GM19324 (cell line): Measurements from ENCODE around the gene AKT2.
"Not testable (repeated sequence)": the region's sequence is repeated elsewhere in the genome, so short reads cannot be mapped to it uniquely, and the experiment has no call there.

ENCODE experiments used
- ATAC-seq: cut with Tn5 transposase; IDR thresholded peaks from one replicate; pipeline ENCODE4 v1.9.1; 2021; ENCODE audit warnings: mild to moderate bottlenecking, moderate library complexity; ENCODE audit not compliant: unreplicated experiment, low FRiP score

AKT2 gene

GRCh38 chr19:40284501-40285352 is at the start of gene AKT2:
AKT2 (minus strand) TSS chr19:40285345; CDS start chr19:40265267, 20,078 bp downstream.
- peak; percentile 41 for ATAC-seq

- not testable (repeated sequence) for ATAC-seq
These were observed 47.9 kb upstream of the AKT2 start for GRCh38 chr19:40333083-40333482.

- ATAC-seq, result no peak
These were observed 47.5 kb upstream of the AKT2 start for GRCh38 chr19:40332669-40333068.

GRCh38 chr19:40331052-40331451 is 45.9 kb upstream of the AKT2 start:
- ATAC-seq, result no peak

- no peak for ATAC-seq
These were observed 41.1 kb upstream of the AKT2 start for GRCh38 chr19:40326201-40326600.

- ATAC-seq, result no peak
These were observed 38.6 kb upstream of the AKT2 start for GRCh38 chr19:40323705-40324104.

GRCh38 chr19:40322951-40323615 is 37.9 kb upstream of the AKT2 start:
- ATAC-seq, result no peak

- no peak for ATAC-seq
These were observed 37.1 kb upstream of the AKT2 start for GRCh38 chr19:40322271-40322610.

GRCh38 chr19:40321566-40322270 is 36.6 kb upstream of the AKT2 start:
- ATAC-seq, result no peak

GRCh38 chr19:40321076-40321475 is 35.9 kb upstream of the AKT2 start:
- no peak for ATAC-seq

GRCh38 chr19:40320558-40320935 is 35.4 kb upstream of the AKT2 start:
- ATAC-seq, result no peak

GRCh38 chr19:40317338-40317737 is 32.2 kb upstream of the AKT2 start:
- ATAC-seq, result no peak

- ATAC-seq, result no peak
These were observed 30.8 kb upstream of the AKT2 start for GRCh38 chr19:40315812-40316470.

GRCh38 chr19:40314656-40315055 is 29.5 kb upstream of the AKT2 start:
- ATAC-seq, result no peak

- ATAC-seq, result no peak
These were observed 28.3 kb upstream of the AKT2 start for GRCh38 chr19:40313229-40313983.

GRCh38 chr19:40312533-40312932 is 27.4 kb upstream of the AKT2 start:
- no peak for ATAC-seq

- ATAC-seq, result no peak
These were observed 24.5 kb upstream of the AKT2 start for GRCh38 chr19:40309666-40310065.

- ATAC-seq, result no peak
These were observed 20.3 kb upstream of the AKT2 start for GRCh38 chr19:40305403-40305802.

GRCh38 chr19:40304306-40304705 is 19.2 kb upstream of the AKT2 start:
- no peak for ATAC-seq

- no peak for ATAC-seq
These were observed 18.6 kb upstream of the AKT2 start for GRCh38 chr19:40303765-40304164.
